PC-3 (cell line): ENCODE data around the gene PIGQ.

ENCODE experiments used
- CTCF ChIP-seq: fragments of 300-600 bp; sonication (generic); conservative IDR thresholded peaks from 2 replicates; pipeline ENCODE4 v1.5.1; 2017; ENCODE audit warnings: antibody characterized with exemption, low read depth, mild to moderate bottlenecking, low read length
- EZH2 ChIP-seq: fragments of 300-600 bp; sonication (generic); IDR thresholded peaks from one replicate; pipeline ENCODE4 v1.6.1; 2017; ENCODE audit warnings: antibody characterized with exemption, mild to moderate bottlenecking, low read length; ENCODE audit not compliant: unreplicated experiment
- EZH2phosphoT487 ChIP-seq: fragments of 300-600 bp; sonication (generic); IDR thresholded peaks from 2 replicates; pipeline ENCODE4 v1.6.1; 2018; ENCODE audit warnings: mild to moderate bottlenecking, antibody characterized with exemption, low read length, borderline replicate concordance

DNA sequence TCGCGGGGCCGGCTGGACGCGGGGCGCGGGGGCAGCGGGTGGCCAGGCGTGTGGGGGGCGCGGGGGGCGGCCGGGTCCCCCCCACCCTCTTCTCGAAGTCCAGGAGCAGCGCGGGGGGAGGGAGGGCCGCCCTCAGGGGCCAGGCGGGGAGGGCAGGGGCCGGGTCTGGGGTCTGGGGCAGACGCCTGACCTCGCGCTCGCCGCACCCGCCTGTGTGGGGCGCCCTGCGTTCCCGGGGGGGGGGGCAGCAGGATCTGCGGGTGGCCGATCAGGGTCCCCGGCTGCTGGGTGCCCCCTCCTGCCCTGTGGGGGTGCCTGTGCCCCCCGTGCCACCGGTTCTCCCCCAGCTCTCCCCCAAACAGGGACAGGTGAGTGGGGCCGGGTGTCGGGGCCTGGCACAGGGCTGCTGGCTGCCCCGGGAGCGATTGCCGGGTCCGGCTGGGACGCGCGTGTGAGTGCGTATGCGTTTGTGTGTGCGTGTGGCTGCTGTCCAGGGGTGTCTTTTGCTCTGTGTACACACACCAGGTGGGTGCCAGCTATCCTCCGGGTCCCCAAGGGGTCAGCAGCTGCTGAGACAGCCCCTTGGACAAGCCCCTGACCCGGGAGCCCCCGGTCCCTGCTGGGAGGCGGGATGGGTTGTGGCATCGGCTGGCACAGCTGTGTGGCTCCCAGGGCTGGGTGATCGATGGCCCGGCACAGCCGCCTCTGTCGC lies 8.9 kb upstream of the PIGQ start:
- TF ChIP-seq EZH2phosphoT487 (no peak), CTCF (no peak), EZH2 (no peak)
